RPMI8226 (cell line): ENCODE results near the gene BLOC1S4.
A peak's percentile ranks its signal among the peaks of the same experiment; 100 is the strongest.
"Not testable (repeated sequence)": the region's sequence is repeated elsewhere in the genome, so short reads cannot be mapped to it uniquely, and the experiment has no call there.

Source experiments
- DNase-seq: peaks from one replicate; pipeline ENCODE4 v3.0.0-alpha.2; 2015

The BLOC1S4 gene

GRCh38 chr4:6716018-6716911 is at the start of gene BLOC1S4:
BLOC1S4 (plus strand) TSS chr4:6716174; CDS start chr4:6716210, 36 bp downstream.
- peak; percentile 91 for DNase-seq

GRCh38 chr4:6668391-6668790 is 47.6 kb upstream of the BLOC1S4 start:
- no peak for DNase-seq

GRCh38 chr4:6671648-6672047 is 44.3 kb upstream of the BLOC1S4 start:
- no peak for DNase-seq

GRCh38 chr4:6672131-6672530 is 43.8 kb upstream of the BLOC1S4 start:
- no peak for DNase-seq

GRCh38 chr4:6672541-6673190 is 43.3 kb upstream of the BLOC1S4 start:
- DNase-seq = not testable (repeated sequence)

- not testable (repeated sequence) for DNase-seq
These were observed 42.7 kb upstream of the BLOC1S4 start for GRCh38 chr4:6673191-6673659.

GRCh38 chr4:6673660-6674499 is 42.1 kb upstream of the BLOC1S4 start:
- DNase-seq = peak; percentile 94

GRCh38 chr4:6674500-6675149 is 41.3 kb upstream of the BLOC1S4 start:
- peak; percentile 72 for DNase-seq

- DNase-seq = no peak
These were observed 39.0 kb upstream of the BLOC1S4 start for GRCh38 chr4:6676722-6677558.

GRCh38 chr4:6680372-6681034 is 35.5 kb upstream of the BLOC1S4 start:
- no peak for DNase-seq

GRCh38 chr4:6681191-6681590 is 34.8 kb upstream of the BLOC1S4 start:
- no peak for DNase-seq

- no peak for DNase-seq
These were observed 32.9 kb upstream of the BLOC1S4 start for GRCh38 chr4:6682862-6683590.

- no peak for DNase-seq
These were observed 31.3 kb upstream of the BLOC1S4 start for GRCh38 chr4:6684656-6685055.

- DNase-seq = no peak
These were observed 29.7 kb upstream of the BLOC1S4 start for GRCh38 chr4:6686104-6686787.

- DNase-seq = no peak
These were observed 27.8 kb upstream of the BLOC1S4 start for GRCh38 chr4:6687947-6688878.

- no peak for DNase-seq
These were observed 27.0 kb upstream of the BLOC1S4 start for GRCh38 chr4:6688879-6689505.

GRCh38 chr4:6689506-6689960 is 26.4 kb upstream of the BLOC1S4 start:
- no peak for DNase-seq

GRCh38 chr4:6692379-6692778 is 23.6 kb upstream of the BLOC1S4 start:
- DNase-seq = no peak
